ENCODE results near the gene LRP11.

The LRP11 gene

DNA sequence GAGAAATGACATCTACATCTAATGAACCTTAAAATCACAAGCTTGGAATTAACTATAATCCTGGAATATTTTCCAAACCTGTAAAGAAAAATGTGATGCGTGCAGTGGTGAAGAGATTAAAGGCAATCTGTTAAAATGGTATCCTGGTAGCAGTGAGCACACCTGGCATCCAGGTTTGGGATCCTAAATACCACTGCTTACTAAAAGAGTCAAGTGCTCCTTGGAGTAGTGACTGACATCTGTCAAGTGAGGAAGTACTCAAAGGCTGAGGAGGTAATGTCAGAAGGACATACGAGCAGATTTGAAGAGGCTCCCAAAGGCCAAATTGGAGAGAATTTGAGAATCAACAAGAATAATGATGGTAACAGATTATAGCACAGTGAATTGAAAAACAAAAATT lies 81.8 kb downstream of the LRP11 start:
- DNase-seq (ENCODE audit: low read depth): no peak

DNA sequence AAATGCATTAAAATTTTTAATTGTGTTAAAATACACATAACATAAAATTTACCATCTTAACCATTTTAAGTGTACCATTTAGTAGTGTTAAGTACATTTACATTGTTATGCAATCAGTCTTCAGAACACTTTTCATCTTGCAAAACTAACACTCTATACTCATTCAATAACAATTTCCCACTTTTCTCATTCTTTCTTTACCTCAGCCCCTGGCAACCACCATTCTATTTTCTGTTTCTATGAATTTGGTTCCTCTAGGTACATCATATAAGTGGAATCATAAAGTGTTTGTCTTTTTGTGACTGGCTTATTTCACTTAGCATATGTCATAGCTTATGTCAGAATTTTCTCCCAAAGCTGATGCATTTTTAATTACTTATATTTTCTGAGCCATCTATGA lies 82.4 kb downstream of the LRP11 start:
- DNase-seq (ENCODE audit: low read depth): no peak

DNA sequence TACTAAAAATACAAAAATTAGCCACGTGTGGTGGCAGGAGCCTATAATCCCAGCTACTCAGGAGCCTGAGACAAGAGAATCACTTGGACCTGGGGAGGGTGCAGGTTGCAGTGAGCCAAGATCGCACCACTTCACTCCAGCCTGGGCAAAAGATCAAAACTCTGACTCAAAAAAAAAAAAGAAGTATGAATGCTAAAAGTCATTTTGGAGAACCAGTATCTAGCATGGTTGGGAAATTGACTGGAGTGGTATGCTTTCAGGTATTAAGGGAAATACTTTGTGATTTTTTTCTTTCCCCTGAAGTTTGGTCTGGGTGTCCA lies 84.6 kb downstream of the LRP11 start:
- DNase-seq (ENCODE audit: low read depth): no peak

DNA sequence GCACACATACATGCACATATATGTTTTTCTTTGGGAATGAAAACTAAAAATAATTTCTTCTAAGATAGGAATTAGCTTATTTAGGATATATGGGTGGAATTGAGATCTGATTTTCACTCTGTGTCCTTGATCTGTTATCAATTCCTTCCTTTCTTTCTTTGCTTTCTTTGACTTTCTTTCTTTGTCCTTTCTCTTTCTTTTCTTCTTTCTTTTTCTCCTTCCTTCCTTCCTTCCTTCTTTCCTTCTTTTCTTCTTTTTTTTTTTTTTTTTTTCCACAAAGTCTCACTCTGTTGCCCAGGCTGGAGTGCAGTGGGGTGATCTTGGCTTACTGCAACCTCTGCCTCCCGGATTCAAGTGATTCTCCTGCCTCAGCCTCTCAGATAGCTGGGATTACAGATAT lies 86.5 kb downstream of the LRP11 start:
- no peak for DNase-seq (ENCODE audit: low read depth)

DNA sequence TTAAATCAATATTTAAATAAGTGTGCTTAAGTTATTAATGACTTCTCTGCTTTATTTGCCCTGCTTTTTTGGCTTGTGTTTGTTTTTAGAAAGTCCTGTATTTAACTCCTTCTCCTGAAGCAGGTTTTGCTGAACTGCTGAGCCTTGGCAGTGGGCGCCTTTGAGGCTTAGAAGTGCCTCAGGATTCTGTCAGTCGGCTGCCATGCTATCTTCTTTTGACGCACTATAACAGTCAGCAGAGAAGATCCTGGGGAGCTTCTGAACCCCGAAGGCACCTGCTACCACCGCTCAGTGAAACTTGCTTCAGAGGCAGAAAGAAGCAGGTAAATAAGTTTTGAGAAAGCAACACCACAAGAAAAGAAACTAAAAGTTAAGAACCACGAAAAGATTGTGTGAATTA lies 92.2 kb downstream of the LRP11 start:
- DNase-seq (ENCODE audit: low read depth): no peak

DNA sequence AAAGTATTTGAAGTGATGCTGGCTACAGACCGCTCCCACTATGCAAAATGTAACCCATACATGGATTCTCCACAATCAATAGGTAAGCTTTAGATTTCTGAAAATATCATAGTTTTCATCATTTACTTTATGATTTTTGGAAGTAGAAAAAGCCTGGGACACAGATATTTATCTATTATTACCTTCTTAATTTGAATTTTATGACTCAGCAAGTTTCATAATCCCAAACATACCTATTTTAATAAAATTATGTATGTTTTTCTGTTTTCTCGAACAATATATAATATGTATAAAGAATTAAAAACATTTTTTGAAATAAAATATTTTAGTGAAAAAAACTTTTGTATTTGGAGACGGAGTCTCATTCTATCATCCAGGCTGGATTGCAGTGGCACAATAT lies 93.0 kb downstream of the LRP11 start:
- DNase-seq (ENCODE audit: low read depth): no peak

DNA sequence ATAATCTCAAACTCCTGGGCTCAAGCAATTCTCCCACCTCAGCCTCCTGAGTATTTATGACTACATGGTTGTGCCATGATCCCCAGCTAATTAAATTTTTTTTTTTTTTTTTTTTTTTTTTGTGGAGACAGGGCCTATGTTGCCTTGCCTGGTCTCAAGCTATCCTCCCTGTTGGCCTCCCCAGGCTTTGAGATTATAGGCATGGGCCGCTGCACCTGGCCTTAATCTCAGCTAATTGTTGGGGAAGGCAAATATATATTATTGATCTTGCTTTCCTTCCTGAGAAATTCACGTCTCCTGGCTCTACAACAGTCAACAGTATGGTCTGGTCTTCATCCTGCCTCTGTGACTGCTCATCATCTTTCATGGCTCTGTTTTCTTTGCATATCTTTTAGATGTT lies 94.5 kb downstream of the LRP11 start:
- DNase-seq (ENCODE audit: low read depth): no peak
